ENCODE results near the gene GTF2F1.

DNA sequence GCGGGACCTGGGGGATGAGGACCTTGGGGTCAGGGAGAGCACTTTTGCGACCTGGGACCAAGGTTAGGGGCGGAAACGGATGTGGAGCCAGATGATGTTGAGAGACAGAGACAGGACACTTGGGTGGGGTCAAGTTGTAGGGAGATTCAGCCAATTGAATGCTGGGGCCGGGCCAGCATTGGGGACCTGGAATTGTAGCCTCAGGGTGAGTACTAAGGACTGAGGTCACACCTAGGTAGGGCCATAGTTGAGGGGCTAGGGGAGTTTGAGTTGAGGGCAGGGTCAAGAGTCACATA lies 19.2 kb downstream of the GTF2F1 start:
- TF ChIP-seq CTCF (IDR thresholded peaks at IDR 0.05; ENCODE audit: low read length) = no peak
- TF ChIP-seq EZH2phosphoT487 (IDR thresholded peaks at IDR 0.05; ENCODE audit: low read length) = no peak
